Measurements from ENCODE around the gene TRIP10. TPM values are rescaled to one million over a fixed set of nuclear protein-coding genes. Genes with fewer than 3 reads are reported as not detected.

TRIP10 gene
- total RNA-seq, 3 donors from 2014 or later, result 56.9 to 98.1 (median 87.5) TPM

DNA sequence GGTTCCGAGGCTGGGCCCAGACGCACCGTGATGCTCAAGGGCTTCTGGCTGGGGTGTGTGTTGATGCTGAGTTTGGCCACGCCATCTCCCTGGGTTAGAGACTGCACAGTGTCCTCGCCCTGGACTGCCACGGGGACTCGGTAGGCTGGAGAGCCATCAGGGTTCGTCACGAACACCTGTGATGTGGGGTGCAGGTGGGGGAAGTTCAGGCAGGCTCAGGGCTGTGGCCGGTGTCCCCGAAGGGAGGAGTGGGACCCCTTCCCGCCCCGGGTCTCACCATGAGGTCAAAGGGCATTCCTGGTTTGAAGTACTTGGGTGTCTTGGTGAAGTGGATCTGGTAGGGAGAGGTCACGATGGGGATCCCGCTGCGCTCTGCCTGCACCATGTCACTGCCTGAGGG lies 27.2 kb upstream of the TRIP10 start:
- Histone ChIP-seq H3K27me3 (peaks cover 0 to 6% of the 10 kb centered on the region in 2 donors), H3K27ac (no peak overlapping the region), H3K4me3 (no peak overlapping the region), H3K36me3 (no peaks in the 10 kb centered on the region), H3K9me3 (no peaks in the 10 kb centered on the region), H3K4me1 (no peaks in the 10 kb centered on the region)
- intact Hi-C loops (cut with DNase I; ENCODE audit: low total_unique reads), result no loop called here
- no peak for TF ChIP-seq POLR2A (IDR thresholded peaks at IDR 0.05)
- TF ChIP-seq, protein P1, sequence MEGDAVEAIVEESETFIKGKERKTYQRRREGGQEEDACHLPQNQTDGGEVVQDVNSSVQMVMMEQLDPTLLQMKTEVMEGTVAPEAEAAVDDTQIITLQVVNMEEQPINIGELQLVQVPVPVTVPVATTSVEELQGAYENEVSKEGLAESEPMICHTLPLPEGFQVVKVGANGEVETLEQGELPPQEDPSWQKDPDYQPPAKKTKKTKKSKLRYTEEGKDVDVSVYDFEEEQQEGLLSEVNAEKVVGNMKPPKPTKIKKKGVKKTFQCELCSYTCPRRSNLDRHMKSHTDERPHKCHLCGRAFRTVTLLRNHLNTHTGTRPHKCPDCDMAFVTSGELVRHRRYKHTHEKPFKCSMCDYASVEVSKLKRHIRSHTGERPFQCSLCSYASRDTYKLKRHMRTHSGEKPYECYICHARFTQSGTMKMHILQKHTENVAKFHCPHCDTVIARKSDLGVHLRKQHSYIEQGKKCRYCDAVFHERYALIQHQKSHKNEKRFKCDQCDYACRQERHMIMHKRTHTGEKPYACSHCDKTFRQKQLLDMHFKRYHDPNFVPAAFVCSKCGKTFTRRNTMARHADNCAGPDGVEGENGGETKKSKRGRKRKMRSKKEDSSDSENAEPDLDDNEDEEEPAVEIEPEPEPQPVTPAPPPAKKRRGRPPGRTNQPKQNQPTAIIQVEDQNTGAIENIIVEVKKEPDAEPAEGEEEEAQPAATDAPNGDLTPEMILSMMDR (IDR thresholded peaks at IDR 0.05), result no peak
- TF ChIP-seq POLR2AphosphoS5 (IDR thresholded peaks at IDR 0.05), result no peak
- no peak for DNase-seq (ENCODE audit: low spot score in 2 of 2)

DNA sequence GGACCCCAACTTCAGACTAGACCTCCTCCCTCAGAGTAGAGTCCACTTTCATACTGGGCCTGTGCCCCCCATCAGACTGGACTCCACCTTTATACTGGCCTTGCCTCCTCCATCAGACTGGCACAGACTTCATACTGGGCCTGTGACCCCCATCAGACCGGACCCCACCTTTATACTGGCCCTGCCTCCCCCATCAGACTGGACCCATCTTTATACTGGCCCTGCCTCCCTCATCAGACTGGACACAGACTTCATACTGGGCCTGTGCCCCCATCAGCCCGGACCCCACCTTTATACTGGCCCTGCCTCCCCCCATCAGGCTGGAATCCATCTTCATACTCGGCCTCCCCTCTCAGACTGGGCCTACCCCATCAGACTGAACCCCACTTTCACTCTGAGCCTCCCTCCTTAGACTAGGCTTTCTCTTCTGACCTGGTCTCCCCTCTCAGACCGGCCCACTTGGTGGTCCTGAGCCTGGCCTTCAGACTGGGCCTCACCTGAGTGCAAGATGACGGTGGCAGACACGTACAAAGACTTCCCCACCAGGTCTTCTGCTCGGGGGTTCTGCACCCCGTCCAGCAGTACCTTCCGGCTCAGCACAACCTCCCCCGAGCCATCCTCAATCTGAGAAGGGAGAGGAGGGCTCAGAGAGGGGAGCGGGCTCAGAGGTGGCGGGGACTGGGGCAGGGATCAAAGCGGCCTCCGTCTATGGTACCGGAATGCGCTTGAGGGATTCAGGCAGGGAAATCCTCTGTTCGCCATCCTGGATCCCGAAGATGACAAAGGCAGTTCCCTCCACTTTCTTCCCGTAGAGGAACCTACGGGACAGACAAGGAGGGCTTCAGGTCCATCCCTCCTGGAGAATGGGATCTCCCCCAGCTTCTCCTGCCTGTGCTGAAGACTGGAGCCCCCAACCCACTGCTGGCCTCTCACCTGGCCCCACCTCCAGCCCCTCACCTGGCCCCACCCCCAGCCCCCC lies 26.5 kb upstream of the TRIP10 start:
- Histone ChIP-seq H3K4me1 (no peaks in the 10 kb centered on the region), H3K27ac (no peak overlapping the region), H3K36me3 (no peaks in the 10 kb centered on the region), H3K27me3 (peaks cover 0 to 6% of the 10 kb centered on the region in 2 donors), H3K4me3 (no peak overlapping the region), H3K9me3 (no peaks in the 10 kb centered on the region)
- intact Hi-C loops (cut with DNase I; ENCODE audit: low total_unique reads), result no loop called here
- no peak for DNase-seq (ENCODE audit: low spot score in 2 of 2)
- no peak for TF ChIP-seq POLR2A (IDR thresholded peaks at IDR 0.05)
- TF ChIP-seq, protein P1 (IDR thresholded peaks at IDR 0.05), result no peak
- no peak for TF ChIP-seq POLR2AphosphoS5 (IDR thresholded peaks at IDR 0.05)

DNA sequence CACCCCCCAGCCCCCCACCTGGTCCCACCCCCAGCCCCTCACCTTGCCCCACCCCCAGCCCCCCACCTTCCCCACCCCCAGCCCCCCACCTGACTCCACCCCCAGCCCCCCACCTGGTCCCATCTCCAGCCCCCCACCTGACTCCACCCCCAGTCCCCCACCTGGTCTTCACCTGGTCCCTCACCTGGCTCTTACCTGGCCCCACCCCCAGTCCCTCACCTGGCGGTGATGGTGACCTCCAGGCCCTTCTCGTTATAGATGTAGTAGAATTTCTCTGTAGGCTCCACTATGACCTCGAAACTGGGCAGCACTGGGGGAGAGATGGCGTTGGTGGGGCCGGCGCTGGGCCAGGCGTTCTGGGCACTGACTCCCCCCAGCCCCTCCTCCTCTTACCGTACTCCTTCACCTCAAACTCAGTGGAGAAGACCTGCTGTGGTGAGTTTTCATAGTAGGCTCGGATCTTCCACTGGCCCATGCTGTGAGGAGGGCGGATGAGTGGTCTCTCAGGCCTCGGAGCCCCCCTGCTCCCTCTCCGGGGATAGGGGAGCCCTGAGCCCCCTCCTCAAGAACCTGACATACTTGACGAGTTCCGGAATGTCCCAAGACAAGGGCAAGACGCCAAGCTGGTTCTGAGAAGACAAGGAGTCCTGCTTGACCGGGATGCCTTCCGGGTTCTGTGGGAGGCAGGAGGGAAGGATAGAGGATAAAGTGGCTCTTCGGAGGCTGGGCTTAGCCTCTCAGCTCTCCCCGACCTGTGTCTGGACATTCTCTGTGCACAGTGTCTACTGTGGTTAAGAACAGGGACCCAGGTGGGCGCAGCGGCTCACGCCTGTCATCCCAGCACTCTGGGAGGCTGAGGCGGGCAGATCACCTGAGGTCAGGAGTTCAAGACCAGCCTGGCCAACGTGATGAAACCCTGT lies 25.4 kb upstream of the TRIP10 start:
- Histone ChIP-seq H3K9me3 (no peaks in the 10 kb centered on the region), H3K36me3 (no peaks in the 10 kb centered on the region), H3K4me1 (no peaks in the 10 kb centered on the region), H3K27me3 (peaks cover 0 to 6% of the 10 kb centered on the region in 2 donors), H3K4me3 (no peak overlapping the region), H3K27ac (no peak overlapping the region)
- no peak for DNase-seq (ENCODE audit: low spot score in 2 of 2)
- intact Hi-C loops (cut with DNase I; ENCODE audit: low total_unique reads), result no loop called here
- TF ChIP-seq POLR2AphosphoS5 (IDR thresholded peaks at IDR 0.05) (no peak), POLR2A (IDR thresholded peaks at IDR 0.05) (no peak)
- TF ChIP-seq, protein P1 (IDR thresholded peaks at IDR 0.05), result no peak

- no peaks in the 10 kb centered on the region for H3K9me3 ChIP-seq
- no peaks in the 10 kb centered on the region for H3K4me1 ChIP-seq
- no peak for DNase-seq (ENCODE audit: low spot score in 2 of 2)
- no peak overlapping the region for H3K4me3 ChIP-seq
- no peak overlapping the region for H3K27ac ChIP-seq
- H3K36me3 ChIP-seq, result no peaks in the 10 kb centered on the region
- peaks cover 0 to 6% of the 10 kb centered on the region in 2 donors for H3K27me3 ChIP-seq
- intact Hi-C loops (cut with DNase I; ENCODE audit: low total_unique reads), result no loop called here
- TF ChIP-seq POLR2AphosphoS5 (IDR thresholded peaks at IDR 0.05), result no peak
- no peak for TF ChIP-seq POLR2A (IDR thresholded peaks at IDR 0.05)
- TF ChIP-seq, protein P1 (IDR thresholded peaks at IDR 0.05), result no peak
Observed at GRCh38 chr19:6714749-6715555, 24.5 kb upstream of the TRIP10 start.
